ENCODE measurements around the gene SPINK7.
"Not testable (repeated sequence)": the region's sequence is repeated elsewhere in the genome, so short reads cannot be mapped to it uniquely, and the experiment has no call there.

The SPINK7 gene

DNA sequence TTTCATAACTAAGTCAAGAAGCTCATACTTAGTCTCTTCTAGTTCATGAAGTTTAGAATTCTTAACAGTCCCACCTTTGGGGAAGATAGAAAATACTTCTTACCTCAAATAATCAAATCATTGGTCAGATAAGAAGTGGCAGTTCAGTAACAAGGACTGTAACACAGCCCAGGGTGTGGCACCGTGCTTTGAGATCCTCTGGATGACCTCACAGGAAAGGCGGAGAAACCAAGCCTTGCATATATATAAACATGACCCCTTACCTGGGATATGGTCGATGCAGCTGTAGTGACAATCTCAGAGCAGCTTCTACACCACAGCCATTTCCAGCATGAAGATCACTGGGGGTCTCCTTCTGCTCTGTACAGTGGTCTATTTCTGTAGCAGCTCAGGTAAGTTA lies at the start of gene SPINK7:
Gene SPINK7 (plus strand): TSS at position 271 of the 400 bp plus-strand sequence. CDS start 61 bp downstream, at position 332.
- no peak for DNase-seq

DNA sequence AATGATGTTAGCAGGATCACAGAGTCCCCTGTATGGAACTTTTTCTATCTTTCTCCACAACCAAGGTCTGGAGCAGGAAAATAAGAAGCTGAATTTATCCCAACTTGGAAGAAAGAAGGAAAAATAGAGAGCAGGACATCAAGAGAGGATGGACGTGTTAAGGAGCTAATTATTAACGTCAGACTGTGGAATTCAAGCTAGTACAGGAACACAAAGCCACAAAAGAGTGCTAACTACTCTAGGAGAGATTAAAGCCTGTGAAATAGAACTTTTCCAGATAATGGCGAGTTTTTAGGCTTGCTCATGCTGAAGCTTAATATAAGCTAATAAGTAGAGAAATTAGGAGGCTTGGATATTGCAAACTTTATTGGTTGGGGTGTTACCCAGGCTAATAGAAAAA lies 44.3 kb upstream of the SPINK7 start:
- no peak for DNase-seq

GRCh38 chr5:148268566-148268965 lies 43.7 kb upstream of the SPINK7 start, which contains the start of gene SPINK13:
Gene SPINK13 (plus strand): TSS chr5:148268794. CDS start chr5:148270073, 1,279 bp downstream.
- no peak for DNase-seq

DNA sequence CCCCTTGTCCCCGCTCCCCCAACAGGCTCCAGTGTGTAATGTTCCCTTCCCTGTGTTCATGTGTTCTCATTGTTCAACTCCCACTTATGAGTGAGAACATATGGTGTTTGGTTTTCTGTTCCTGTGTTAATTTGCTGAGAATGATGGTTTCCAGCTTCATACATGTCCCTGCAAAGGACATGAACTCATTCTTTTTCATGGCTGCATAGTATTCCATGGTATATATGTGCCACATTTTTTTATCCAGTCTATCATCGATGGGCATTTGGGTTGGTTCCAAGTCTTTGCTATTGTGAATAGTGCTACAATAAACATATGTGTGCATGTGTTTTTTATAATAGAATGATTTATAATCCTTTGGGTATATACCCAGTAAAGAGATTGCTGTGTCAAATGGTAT lies 37.1 kb upstream of the SPINK7 start:
- not testable (repeated sequence) for DNase-seq

- DNase-seq = not testable (repeated sequence)
These were observed 31.3 kb upstream of the SPINK7 start for GRCh38 chr5:148280893-148281292.

DNA sequence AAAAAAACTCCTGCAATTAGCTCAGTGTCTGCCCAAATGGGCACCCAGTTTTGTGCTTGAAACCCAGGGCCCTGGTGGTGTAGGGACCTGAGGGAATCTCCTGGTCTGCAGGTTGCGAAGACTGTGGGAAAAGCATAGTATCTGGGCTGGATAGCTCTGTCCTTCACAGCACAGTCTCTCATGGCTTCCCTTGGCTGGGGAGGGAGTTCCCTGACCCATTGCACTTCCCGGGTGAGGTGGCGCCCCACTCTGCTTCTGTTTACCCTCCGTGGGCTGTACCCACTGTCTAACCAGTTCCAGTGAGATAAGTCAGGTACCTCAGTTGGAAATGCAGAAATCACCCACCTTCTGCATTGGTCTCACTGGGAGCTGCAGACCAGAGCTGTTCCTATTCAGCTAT lies 30.9 kb upstream of the SPINK7 start:
- not testable (repeated sequence) for DNase-seq

DNA sequence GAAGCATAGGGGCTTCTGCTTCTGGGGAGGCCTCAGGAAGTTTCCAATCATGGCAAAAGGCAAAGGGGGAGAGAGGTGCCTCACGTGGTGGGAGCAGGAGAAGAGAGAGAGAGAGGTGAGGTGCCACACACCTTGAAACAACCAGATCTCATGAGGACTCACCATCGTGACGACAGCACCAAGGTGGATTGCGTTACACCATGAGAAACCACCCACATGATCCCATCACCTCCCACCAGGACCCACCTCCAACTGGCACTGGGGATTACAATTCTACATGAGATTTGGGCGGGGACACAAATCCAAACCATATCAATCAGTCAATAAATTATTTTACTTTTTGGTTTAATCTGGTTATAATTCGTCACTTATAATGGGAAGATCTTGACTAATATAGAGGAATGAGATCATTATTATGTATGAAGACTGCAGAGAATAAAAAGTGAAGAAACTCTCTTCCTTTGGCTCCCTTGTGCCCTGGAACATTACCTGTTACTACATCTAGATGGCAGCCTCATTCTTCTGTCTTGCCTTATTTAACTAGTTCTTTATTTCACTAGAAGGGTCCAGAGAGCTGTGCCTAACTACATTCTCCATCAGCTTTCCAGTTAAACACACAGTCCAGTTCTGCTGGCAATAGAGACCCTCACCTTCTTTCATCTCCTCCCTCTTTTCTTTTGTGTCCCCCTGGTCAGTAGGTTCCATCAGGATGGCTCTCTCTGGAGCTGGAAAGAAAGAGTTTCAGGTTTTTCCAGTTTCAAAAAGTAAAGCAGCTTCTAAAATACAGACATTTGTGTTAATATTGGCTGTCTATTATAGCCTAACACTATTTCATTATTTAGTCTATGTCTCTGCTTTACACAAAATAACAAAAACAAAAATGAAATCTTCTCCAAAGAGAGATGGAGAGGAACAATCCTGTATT lies 21.7 kb upstream of the SPINK7 start:
- no peak for DNase-seq

GRCh38 chr5:148297731-148298130 lies 14.5 kb upstream of the SPINK7 start:
- DNase-seq = no peak

DNA sequence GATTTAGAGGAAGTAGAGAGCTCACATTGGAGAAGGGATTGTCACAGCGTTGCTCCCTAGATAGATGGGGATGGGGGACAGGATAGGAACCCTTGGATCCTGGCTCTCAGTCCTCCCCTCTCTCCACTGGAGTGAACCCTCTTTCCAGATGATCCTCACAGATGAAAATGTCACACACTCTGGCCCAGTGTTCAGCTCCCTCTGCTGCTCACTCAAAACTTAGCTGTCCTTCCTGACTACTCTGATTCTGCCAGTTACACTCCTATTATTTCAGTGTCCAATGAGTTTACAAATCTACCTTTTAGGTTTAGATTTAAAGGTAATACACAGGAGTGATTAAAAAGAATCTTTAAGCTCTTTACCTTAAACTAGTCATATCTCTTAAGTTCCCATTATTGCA lies 5.8 kb upstream of the SPINK7 start:
- DNase-seq = no peak

- DNase-seq = no peak
These were observed 3.2 kb upstream of the SPINK7 start for GRCh38 chr5:148309019-148309418.

DNA sequence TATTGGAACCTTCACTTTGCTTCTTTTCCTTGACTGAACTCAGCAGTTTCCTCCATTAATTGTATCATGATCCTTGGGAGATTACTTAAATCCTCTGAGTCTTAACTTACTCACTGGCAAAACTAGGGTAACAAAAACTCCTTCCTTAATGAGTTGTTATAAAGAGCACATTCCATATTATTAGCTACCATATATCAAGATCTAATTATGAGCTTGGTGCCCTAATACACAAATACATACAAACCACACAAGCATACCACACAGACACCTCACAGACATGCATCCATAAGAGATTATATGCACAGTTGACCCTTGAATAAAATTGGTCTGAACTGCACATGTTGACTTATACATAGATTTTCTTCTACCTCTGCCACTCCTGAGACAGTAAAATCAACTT lies 2.5 kb upstream of the SPINK7 start:
- no peak for DNase-seq

- DNase-seq = no peak
These were observed 739 bp upstream of the SPINK7 start for GRCh38 chr5:148311484-148311883.

DNA sequence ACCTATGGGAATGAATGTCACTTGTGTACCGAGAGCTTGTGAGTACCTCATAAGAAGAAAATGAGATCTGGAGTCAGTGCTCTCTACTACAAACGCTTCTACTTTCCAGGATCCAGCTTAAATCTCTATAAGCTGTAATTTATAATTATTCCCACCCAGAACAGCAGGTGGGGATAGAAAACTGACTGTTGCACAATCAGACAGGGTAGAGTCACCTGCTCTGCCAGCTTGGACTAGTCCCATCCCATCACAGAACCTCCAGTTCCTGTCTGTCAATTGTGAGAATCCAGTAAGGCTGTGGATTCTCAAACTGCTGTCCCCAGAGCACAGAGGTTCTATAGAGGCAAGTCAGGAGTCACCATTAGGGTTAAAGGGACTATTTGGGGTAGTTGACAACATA lies 2.0 kb downstream of the SPINK7 start:
- no peak for DNase-seq

DNA sequence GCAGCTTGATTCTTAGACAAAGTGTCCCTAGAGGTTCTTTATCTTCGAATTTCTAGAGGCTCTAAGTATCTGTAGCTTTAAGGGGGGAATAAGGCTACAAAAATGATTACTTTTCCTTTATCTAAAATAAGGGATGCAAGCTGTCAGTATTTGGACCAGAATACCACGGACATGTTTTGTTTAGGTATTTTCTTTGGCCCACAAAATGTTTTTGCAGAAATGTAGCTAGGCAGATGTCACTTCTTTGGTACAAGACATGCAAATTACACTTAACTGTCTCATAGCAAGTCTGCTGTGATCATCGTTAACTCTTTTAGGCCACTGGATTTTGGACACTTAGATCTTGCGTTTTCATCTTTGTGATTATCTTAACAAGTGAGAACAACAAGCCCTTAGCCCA lies 2.5 kb downstream of the SPINK7 start:
- no peak for DNase-seq

GRCh38 chr5:148320011-148320963 lies 8.1 kb downstream of the SPINK7 start:
- DNase-seq = peak in 1 of 2 donors; percentile 3

DNA sequence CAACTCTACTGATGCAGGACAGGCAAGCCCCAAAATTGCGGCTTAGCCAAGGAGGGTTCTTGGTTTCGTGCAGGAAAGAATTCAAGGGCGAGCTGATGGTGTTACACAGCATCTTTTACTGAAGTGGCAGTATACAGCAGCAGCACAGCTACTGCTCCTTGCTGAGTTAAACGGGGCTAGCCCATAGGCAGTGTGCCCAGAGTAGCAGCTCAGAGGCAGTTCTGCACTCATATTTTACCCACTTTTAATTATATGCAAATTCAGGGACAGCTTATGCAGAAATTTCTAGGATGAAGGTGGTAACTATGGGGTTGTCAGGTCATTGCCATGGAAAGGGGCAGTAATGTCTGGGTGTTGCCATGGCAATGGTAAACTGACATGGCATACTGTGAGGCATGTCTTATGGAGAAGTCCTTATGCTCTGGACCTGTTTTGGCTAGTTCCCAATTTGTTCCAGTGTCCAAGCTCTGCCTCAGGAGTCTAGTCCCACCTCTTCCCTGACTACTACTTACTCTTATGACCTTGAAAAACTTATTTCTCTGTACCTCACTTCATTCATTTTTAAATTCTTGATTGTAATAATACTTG lies 21.1 kb downstream of the SPINK7 start:
- DNase-seq = no peak

DNA sequence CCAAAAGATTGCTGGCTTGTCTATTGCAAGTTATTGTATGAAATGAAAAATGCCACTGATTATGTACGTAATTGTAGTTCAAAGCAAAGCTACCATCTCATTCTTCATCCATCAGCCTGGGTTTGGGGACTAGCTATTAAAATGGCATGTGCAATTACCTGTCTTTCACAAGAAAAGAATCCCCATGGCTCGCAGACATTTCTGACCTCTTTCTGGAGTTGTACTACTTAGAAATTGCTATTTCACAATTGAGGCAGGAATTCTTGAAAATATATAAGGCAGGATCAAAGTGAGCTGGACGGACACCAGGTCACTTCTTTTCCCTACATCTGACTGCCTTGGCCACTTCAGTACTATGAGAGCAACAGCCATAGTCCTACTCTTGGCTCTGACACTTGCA lies 23.0 kb downstream of the SPINK7 start, which contains the start of gene SPINK9:
Gene SPINK9 (plus strand): TSS at position 301 of the 400 bp plus-strand sequence. CDS start 55 bp downstream, at position 356.
- DNase-seq = no peak

DNA sequence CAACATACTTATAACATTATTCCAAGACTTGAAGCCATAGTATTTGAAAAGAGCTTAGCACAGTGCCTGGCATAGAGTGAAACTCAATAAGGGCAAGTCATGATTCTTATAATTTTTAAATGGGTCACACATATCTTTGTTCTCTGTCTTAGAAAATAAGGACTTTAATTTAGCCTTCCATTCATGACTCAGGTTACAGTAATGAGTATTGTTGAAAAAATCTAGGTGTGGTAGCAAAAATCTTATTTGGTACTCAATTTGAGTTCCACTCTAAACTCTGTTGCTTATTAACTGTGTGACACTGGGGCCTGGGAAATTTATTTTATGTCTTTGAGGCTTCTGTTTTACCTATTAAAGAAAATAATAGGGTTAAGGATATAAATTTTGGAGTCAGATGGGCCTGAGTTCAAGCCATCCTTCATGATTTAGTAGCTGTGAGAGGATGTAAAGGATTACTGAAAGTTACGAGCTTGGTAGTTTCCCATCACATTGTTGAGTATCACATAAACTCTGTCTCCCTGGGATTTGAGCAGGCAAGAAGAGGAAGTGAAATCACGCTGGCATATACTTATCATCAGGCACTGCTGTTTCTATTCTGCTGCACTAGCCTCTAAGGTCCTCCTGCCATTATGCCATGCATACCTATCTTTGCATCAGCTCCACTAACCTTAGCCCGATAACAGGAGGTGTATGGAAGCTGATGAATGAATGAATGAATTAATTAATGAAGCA lies 24.6 kb downstream of the SPINK7 start:
- DNase-seq = no peak

GRCh38 chr5:148342371-148343045 lies 30.3 kb downstream of the SPINK7 start:
- DNase-seq = no peak

DNA sequence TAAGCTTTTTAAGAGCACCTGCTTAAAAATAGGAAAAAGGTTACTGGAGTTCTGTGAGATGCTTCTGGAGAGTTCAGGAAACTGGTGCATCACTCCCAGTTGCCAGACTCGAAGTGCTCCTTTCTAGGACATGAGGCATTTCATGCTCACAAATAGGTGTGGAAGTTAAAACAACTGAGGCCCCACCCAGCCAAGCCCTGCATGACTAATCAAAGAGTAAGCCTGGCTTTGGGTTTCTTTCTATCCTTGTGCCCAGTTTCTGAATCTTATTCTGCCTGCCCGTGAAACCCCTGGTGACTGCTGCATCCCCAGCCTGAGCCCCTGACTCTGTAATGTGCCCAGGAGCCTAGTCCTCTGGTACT lies 30.8 kb downstream of the SPINK7 start:
- no peak for DNase-seq
